ELR (cell line): Measurements from ENCODE around the gene ZFHX3.

Experiments
- DNase-seq: peaks from one replicate; pipeline ENCODE4 v3.0.0-alpha.2; 2015; ENCODE audit warnings: low read depth

Gene ZFHX3

GRCh38 chr16:73067671-73068540 lies 20.0 kb upstream of the ZFHX3 start:
- DNase-seq, result no peak

- peak; percentile 61 for DNase-seq
Measured at GRCh38 chr16:73066927-73067670, 19.2 kb upstream of the ZFHX3 start.

GRCh38 chr16:73066331-73066926 lies 18.5 kb upstream of the ZFHX3 start:
- no peak for DNase-seq

- no peak for DNase-seq
Measured at GRCh38 chr16:73065632-73066330, 17.9 kb upstream of the ZFHX3 start.

GRCh38 chr16:73064994-73065545 lies 17.1 kb upstream of the ZFHX3 start:
- DNase-seq, result no peak

GRCh38 chr16:73064212-73064993 lies 16.5 kb upstream of the ZFHX3 start:
- DNase-seq, result peak; percentile 82

GRCh38 chr16:73063854-73064211 lies 15.9 kb upstream of the ZFHX3 start:
- no peak for DNase-seq

- no peak for DNase-seq
Measured at GRCh38 chr16:73062743-73063733, 15.1 kb upstream of the ZFHX3 start.

- no peak for DNase-seq
Measured at GRCh38 chr16:73062001-73062616, 14.2 kb upstream of the ZFHX3 start.

- no peak for DNase-seq
Measured at GRCh38 chr16:73060892-73061490, 13.1 kb upstream of the ZFHX3 start.

GRCh38 chr16:73059779-73060615 lies 12.1 kb upstream of the ZFHX3 start:
- DNase-seq, result no peak

- peak; percentile 64 for DNase-seq
Measured at GRCh38 chr16:73058616-73059409, 10.9 kb upstream of the ZFHX3 start.

- peak; percentile 66 for DNase-seq
Measured at GRCh38 chr16:73058221-73058615, 10.3 kb upstream of the ZFHX3 start.

GRCh38 chr16:73057291-73058210 lies 9.6 kb upstream of the ZFHX3 start:
- DNase-seq, result peak; percentile 53

GRCh38 chr16:73056921-73057290 lies 9.0 kb upstream of the ZFHX3 start:
- DNase-seq, result no peak

- DNase-seq, result no peak
Measured at GRCh38 chr16:73056448-73056847, 8.5 kb upstream of the ZFHX3 start.
